NOMO-1 treated with dmso at 0.1 percent for 144 hours (cell line): Measurements from ENCODE around the gene NUTM2F.
"Not testable (repeated sequence)": the region's sequence is repeated elsewhere in the genome, so short reads cannot be mapped to it uniquely, and the experiment has no call there.

Experiments used
- DNase-seq: peaks from one replicate; lab custom pipeline; 2025; ENCODE audit not compliant: unreplicated experiment; lab: John Stamatoyannopoulos, UW

Gene NUTM2F, protein sequence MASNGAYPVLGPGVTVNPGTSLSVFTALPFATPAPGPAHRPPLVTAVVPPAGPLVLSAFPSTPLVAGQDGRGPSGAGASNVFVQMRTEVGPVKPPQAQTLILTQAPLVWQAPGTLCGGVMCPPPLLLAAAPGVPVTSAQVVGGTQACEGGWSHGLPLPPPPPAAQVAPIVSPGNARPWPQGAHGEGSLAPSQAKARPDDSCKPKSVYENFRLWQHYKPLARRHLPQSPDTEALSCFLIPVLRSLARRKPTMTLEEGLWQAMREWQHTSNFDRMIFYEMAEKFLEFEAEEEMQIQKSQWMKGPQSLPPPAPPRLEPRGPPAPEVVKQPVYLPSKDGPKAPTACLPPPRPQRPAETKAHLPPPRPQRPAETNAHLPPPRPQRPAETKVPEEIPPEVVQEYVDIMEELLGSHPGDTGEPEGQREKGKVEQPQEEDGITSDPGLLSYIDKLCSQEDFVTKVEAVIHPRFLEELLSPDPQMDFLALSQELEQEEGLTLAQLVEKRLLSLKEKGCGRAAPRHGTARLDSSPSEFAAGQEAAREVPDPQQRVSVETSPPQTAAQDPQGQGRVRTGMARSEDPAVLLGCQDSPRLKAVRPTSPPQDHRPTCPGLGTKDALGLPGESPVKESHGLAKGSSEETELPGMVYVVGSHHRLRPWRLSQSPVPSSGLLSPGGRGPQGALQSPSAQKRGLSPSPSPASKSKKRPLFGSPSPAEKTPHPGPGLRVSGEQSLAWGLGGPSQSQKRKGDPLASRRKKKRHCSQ

DNA sequence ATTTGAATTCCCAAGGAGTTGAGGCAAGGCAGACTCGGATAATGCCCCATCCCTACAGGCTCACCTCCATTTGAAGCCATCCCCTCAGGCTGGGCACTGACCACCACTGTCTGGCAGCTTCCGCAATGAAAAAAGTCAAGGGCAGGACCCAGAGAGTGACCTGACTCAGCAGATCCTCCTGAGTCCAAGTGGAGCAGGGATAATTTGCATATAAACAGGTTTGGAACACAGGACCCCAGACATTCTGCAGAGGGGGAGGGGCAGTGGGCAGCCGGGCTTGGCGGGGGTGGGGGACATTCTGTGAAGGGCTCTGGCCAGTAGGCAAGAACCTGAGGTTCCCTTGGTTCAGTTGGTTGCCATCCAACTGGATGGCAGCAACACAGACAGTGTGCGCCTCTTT, at the start of gene NUTM2F:
Gene NUTM2F, minus strand, starts transcription at position 101 of the 400 bp plus-strand sequence. Its CDS starts 21 bp downstream, at position 80.
- not testable (repeated sequence) for DNase-seq

- DNase-seq: not testable (repeated sequence)
Observed at GRCh38 chr9:94375197-94375596, 46.8 kb upstream of the NUTM2F start.

- DNase-seq: peak; percentile 90
Observed at GRCh38 chr9:94374176-94375056, 46.0 kb upstream of the NUTM2F start.

DNA sequence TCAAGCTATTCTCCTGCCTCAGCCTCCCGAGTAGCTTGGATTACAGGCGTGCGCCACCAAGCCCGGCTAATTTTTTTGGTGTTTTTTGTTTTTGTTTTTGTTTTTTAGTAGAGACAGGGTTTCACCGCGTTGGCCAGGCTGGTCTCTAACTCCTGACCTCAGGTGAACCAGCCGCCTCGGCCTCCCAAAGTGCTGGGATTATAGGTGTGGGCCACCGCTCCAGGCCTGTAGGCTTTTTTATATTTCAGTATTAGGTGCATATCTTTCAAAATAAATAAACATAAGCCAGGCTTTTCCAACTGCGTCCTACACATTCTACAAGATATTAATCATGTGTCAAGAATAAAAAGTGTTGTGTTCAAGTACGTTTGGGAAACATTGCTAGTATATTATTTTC, 45.3 kb upstream of the NUTM2F start:
- not testable (repeated sequence) for DNase-seq

- DNase-seq: not testable (repeated sequence)
Observed at GRCh38 chr9:94370266-94370665, 41.8 kb upstream of the NUTM2F start.

GRCh38 chr9:94364093-94364614, 35.7 kb upstream of the NUTM2F start:
- not testable (repeated sequence) for DNase-seq

GRCh38 chr9:94357158-94357557, 28.7 kb upstream of the NUTM2F start:
- not testable (repeated sequence) for DNase-seq

DNA sequence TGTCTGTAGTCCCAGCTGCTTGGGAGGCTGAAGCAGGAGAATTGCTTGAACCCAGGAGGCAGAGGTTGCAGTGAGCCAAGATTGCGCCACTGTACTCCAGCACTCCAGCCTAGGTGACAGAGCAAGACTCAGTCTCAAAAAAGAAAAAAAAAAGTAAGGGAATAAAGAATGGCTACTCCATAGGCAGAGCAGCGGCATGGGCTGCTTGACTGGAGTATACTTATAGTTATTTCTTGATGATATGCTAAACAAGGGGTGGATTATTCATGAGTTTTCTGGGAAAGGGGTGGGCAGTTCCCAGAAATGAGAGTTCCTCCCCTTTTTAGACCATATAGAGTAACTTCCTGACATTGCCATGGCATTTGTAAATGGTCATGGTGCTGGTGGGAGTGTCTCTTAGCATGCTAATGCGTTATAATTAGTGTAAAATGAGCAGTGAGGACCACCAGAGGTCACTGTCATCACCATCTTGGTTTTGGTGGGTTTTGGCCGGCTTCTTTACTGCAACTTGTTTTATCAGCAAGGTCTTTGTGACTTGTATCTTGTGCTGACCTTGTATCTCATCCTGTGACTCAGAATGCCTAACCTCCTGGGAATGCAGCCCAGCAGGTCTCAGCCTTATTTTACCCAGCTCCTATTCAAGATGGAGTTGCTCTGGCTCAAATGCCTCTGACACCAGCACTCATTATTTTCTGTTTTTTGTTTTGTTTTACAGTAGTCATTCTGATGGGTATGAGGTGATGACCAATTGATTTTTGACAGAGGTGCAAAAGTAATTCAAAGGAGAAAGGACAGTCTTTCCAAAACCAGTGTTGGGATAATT, 23.7 kb upstream of the NUTM2F start:
- DNase-seq: not testable (repeated sequence)

GRCh38 chr9:94348754-94349153, 20.3 kb upstream of the NUTM2F start:
- not testable (repeated sequence) for DNase-seq

DNA sequence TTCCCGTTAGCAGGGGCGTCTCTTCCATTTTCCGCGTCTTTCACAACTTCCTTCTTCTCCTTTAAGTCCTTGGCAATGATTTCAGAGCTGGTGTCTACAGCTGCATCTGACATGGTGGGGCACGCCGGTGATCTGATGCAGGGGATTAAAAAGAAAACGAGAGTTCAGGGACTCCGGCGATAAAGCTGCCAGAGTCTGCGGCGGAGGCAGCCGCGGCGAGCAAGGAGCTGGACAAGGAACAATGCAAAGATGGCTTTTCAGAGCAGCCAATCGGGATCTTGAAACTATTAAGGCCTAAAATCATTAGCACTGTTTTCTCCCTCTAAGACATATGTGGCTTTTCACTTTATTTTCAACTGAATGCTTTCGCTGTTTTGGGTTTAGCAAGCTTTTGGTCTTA, 19.0 kb upstream of the NUTM2F start:
- DNase-seq: not testable (repeated sequence)

GRCh38 chr9:94341703-94342102, 13.3 kb upstream of the NUTM2F start:
- DNase-seq: not testable (repeated sequence)

DNA sequence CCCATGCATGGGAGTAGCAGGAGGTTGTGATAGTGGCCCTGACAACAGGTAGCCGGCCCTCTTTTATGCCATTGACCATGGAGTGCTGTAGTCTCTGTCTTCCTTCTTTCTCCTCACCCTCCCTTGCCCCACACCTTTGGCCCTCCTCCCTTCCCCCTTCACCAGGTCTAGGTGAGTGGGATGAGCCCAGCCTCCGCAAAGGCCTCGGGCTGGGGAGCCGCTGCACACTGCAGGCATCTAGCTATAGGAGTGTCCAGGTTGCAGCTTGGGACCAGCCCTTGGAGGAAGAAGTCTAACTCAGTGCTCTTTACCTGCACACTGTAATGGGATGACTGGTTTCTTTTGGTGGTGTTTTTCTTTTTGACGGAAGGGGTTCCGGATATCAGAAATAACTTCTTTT, 12.3 kb upstream of the NUTM2F start:
- not testable (repeated sequence) for DNase-seq

DNA sequence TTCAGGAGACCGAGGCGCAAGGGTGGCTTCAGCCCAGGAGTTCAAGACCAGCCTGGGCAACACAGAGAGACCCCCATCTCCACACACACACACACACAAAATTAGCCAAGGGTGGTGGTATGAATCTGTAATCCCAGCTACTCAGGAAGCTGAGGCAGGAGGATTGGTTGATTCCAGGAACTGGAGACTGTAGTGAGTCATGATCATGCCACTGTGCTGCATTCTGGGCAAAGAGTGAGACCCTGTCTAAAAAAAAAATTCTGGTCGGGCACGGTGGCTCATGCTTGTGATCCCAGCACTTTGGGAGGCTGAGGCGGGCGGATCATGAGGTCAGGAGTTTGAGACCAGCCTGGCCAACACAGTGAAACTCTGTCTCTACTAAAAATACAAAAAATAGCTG, 11.2 kb upstream of the NUTM2F start:
- DNase-seq: not testable (repeated sequence)

DNA sequence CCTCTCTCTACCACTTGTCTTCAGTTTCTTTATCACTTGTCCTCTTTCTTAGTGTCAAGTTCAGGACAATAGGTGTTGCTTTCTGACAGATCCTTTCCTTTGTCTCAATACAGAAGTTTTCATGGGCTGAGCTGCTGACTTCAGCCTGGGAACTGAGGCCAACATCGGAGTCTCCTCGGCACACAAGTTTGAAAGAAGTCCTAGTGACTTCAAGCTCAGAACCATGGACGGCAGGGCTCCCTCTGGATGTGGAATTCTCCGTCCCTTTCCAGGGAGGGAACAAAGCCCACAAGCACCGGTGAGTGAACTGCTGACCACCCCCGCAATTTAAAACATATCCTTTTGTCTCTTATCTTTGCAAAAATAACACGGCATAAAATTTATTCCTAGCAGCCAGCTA, 10.3 kb upstream of the NUTM2F start:
- not testable (repeated sequence) for DNase-seq

DNA sequence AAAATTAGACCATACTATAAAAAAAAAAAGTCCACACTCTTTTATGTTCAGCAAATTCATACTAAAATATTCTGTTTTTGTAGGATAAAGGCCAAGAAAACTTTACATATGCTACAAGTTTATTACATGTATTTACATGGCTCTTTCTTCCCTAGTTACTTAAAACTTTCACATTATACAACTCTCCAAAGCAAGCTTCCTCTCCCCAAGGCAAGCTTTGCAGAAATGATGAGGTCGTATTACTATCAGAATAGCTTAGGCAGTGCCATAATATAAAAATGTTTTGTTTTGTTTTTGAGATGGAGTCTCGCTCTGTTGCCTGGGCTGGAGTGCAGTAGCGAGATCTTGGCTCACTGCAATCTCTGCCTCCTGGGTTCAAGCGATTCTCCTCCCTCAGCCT, 8.0 kb upstream of the NUTM2F start:
- not testable (repeated sequence) for DNase-seq

DNA sequence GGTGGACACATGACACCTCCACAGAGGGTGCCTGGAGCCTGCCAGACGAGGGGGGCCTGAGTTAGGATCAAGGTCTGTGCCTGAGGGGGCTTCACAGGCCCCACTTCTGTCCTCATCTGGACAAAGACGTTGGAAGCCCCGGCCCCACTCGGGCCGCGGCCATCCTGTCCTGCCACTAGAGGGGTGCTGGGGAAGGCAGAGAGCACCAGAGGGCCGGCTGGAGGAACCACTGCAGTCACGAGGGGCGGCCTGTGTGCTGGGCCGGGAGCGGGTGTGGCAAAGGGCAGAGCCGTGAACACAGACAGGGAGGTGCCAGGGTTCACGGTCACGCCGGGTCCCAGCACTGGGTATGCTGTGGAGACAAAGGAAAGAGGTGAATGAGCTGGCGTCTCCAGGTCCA, 2.9 kb downstream of the NUTM2F start:
- DNase-seq: not testable (repeated sequence)

DNA sequence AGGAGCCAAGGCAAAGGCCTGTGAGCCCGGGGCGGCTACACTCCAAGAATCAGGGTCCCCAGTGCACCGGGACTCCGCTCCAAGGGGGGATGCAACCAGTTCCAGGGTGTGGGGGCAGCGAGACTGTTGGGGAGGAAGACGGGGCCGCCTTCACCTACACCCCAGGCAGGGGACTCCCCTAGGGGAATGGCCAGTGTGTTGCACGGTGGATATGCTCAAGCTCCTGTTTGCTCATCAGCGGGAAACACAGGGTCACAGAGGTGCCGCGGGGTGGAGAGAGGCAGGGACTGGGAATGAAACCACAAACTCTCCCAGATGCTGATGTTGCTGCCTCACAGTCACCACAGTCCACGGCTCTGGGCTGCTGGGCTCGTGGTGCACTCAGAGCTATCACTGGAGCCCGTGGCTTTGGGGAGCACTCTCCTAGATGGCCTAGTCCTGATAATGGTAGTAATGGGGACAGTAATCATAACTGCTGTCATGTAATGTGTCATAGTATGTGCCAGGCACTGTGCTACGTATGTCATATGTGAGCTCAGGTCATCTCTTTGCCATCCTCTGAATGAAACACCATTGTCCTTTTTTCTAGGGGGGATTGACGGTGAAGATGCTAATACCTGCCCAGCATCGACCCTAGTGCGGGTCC, 5.2 kb downstream of the NUTM2F start:
- DNase-seq: not testable (repeated sequence)

DNA sequence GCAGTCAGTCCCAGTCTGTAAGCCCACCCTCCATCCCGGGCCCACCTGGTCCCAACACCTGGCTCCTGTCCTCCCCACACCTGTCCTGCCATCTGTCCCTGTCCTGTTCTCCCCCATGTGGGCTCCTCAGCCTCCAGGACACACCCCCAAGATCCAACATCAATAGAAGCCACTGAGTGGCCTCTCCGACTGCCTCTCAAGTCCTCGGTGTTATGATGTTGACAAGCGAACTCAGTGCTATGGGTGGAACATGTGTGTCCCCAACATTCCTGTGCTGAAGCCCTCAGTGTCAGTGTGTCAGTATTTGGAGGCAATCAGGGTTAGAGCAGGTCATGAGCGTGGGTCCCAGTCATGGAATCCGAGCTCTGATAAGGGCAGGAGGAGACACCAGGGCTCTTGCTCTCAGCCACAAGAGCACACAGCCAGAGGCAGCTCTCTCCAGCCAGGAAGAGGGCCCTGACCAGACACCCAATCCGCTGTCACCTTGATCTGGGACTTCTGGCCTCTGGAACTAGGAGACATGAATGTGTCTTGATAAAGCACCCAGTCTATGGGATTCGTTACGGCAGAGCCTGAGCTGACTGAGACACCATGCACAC, 6.0 kb downstream of the NUTM2F start:
- DNase-seq: not testable (repeated sequence)
